GM12878 (cell line): ENCODE results near the gene PCDHGA2.
A peak's percentile ranks its signal among the peaks of the same experiment; 100 is the strongest.

Experiments used
- CTCF ChIP-seq, 3 experiments: IDR thresholded peaks in 2 of 3; conservative IDR thresholded peaks in 1 of 3; 2 replicates each; pipeline ENCODE4 v1.5.1; 2011; ENCODE audit warnings: low read depth in 3 of 3, low read length in 3 of 3, mild to moderate bottlenecking in 3 of 3, control low read depth in 2 of 3, moderate library complexity in 2 of 3, inconsistent platforms in 1 of 3, mixed read lengths in 1 of 3; ENCODE audit not compliant: control insufficient read depth in 2 of 3, insufficient read depth in 1 of 3; ENCODE audit errors: extremely low read depth in 1 of 3
- POLR2AphosphoS5 ChIP-seq: IDR thresholded peaks from 2 replicates; pipeline ENCODE4 v1.6.1; 2011; ENCODE audit warnings: mild to moderate bottlenecking, low read length, inconsistent platforms
- ZSCAN29 ChIP-seq: fragments of 450-650 bp; IDR thresholded peaks from 2 replicates; pipeline ENCODE4 v1.6.1; 2017; ENCODE audit warnings: mild to moderate bottlenecking, moderate library complexity

- TF ChIP-seq POLR2AphosphoS5 = no peak
- TF ChIP-seq CTCF (IDR thresholded peaks at IDR 0.05 in 2 of 3, conservative IDR thresholded peaks at IDR 0.05 in 1 of 3; ENCODE audit: control insufficient read depth in 2 of 3, extremely low read depth in 1 of 3, insufficient read depth in 1 of 3, low read depth in 3 of 3, low read length in 3 of 3) = peak; percentile 15 to 28 (median 19); a peak in 3 of 6 replicates
- no peak for TF ChIP-seq ZSCAN29
Observed at GRCh38 chr5:141354900-141355469, 16.4 kb downstream of the PCDHGA2 start, which contains the start of gene PCDHGA4.
